Hematopoietic multipotent progenitor cell treated with erythropoietin and hydrocortisone succinate and interleukin-3 and kit ligand, for 15 days (in vitro differentiated cells): Measurements from ENCODE around the gene SUPT3H.

ENCODE experiments used
- DNase-seq: peaks from one replicate; pipeline ENCODE4 v3.0.0-alpha.2; 2015; ENCODE audit warnings: low spot score

SUPT3H gene

GRCh38 chr6:45002390-45003105, 375.2 kb downstream of the SUPT3H start:
- DNase-seq, result no peak

GRCh38 chr6:45001663-45002062, 376.1 kb downstream of the SUPT3H start:
- no peak for DNase-seq

GRCh38 chr6:45000833-45001232, 376.9 kb downstream of the SUPT3H start:
- no peak for DNase-seq

- DNase-seq, result no peak
These were observed 378.7 kb downstream of the SUPT3H start for GRCh38 chr6:44999066-44999465.

GRCh38 chr6:44995486-44996132, 382.1 kb downstream of the SUPT3H start:
- DNase-seq, result no peak

DNA sequence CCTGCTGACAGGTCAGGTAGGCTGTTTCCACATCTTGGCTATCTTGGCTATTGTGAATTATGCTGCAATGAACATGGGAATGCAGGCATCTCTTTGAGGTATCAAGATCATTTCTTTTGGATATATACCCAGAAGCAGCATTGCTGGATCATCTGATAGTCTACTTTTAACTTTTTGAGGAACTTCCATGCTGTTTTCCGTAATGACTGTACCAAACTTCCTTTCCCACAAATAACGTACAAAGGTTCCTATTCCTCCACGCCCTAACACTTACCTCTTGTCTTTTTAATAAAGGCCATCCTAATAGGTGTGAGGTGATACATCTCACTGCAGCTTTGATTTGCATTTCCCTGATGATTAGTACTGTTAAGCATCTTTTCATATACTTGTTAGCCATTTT, 388.3 kb downstream of the SUPT3H start:
- no peak for DNase-seq

DNA sequence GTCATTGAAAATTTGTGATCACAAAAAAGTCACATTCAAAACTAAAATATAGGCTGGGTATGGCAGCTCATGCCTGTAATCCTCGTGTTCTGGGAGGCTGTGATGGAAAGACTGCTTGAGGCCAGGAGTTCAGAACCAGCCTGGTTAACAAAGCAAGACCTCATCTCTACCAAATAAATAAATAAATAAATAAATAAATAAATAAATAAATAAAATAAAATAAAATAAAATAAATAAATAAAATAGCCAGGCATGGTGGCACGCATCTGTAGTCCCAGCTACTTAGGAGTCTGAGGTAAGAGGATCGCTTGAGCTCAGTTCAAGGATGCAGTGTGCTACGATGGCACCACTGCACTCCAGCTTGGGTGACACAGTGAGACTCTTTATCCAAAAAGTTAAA, 392.7 kb downstream of the SUPT3H start:
- no peak for DNase-seq

GRCh38 chr6:44983467-44984365, 394.0 kb downstream of the SUPT3H start:
- DNase-seq, result no peak

DNA sequence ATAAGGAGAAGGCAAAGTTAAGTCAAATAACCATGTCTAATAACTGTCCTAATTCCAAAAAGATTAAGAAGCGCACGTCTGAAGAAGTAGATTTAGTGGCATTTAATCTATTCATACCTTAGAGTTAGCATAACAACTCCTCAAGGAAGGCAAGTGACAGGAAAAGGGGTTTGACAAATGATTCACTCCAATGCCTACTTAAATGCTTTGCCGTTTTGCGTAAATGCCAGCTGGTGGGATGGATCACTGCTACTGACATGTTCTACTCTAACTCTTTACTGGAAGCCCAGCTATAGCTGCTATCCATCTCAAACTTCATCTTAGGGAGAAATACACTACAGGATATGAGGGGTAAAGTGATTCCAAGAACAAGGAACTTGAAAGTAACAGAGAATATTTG, 396.9 kb downstream of the SUPT3H start:
- no peak for DNase-seq

GRCh38 chr6:44976677-44977641, 400.8 kb downstream of the SUPT3H start:
- no peak for DNase-seq

- no peak for DNase-seq
These were observed 403.2 kb downstream of the SUPT3H start for GRCh38 chr6:44974511-44974910.

DNA sequence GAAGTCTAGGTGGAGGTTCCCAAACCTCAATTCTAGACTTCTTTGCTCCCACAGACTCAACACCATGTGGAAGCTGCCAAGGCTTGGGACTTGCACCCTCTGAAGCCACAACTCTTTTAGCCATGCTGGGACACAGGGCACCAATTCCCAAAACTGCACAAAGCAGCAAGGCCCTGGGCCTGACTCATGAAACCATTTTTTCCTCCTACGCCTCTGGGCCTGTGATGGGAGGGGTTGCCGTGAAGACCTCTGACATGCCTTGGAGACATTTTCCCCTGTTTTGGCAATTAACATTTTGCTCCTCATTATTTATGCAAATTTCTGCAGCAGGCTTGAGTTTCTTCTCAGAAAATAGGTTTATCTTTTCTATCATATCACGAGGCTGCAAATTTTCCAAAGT, 405.0 kb downstream of the SUPT3H start:
- DNase-seq, result no peak

- no peak for DNase-seq
These were observed 408.1 kb downstream of the SUPT3H start for GRCh38 chr6:44969446-44970185.

GRCh38 chr6:44967481-44967880, 410.3 kb downstream of the SUPT3H start:
- DNase-seq, result no peak

- no peak for DNase-seq
These were observed 411.2 kb downstream of the SUPT3H start for GRCh38 chr6:44966449-44967092.

GRCh38 chr6:44965708-44966107, 412.0 kb downstream of the SUPT3H start:
- no peak for DNase-seq

- no peak for DNase-seq
These were observed 416.8 kb downstream of the SUPT3H start for GRCh38 chr6:44960898-44961297.

DNA sequence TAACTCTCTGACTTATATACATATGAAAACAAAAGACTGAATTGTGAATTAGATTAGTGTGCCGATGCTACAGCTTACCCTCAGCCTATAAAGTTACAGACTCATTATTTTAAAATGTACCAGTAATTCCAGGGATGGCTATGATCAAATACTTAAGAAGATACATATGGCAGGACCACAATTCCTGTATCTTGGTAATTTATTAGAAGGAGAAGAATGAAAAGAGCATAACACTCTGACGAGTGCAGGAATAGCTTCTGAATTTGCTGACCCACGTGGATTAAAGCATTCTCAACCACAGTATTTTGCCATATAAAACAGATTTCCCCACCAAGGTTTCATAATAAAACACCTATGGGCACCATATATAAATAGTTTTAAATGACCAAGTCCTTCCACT, 418.1 kb downstream of the SUPT3H start:
- DNase-seq, result no peak

- DNase-seq, result no peak
These were observed 420.6 kb downstream of the SUPT3H start for GRCh38 chr6:44957156-44957555.

DNA sequence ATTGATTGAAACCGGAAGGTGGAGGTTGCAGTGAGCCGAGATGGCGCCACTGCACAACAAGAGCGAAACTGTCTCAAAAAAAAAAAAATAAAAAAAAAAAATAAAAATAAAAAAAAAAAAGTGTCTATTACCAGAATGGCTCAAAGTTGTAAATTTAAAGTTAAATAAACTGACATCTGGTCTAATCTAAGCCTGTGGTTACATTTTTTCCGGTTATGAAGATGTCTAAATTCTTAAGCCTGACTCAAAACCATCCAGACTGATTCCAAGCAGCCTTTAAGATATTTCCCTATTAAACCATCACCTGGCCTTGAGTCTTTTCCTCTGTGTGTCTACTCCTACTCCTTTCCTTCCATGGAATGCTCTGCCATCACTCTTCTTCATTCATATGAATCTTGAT, 421.3 kb downstream of the SUPT3H start:
- no peak for DNase-seq
